H1 (cell line): ENCODE data around the gene BIRC7. TPM values are rescaled to one million over a fixed set of nuclear protein-coding genes. Genes with fewer than 3 reads are reported as not detected.

Experiments used
- ASH2L ChIP-seq: fragments of 200-600, 300-600 bp; sonication (generic); IDR thresholded peaks from one replicate; pipeline ENCODE4 v1.7.1; 2017; ENCODE audit warnings: low read length
- RBBP5 ChIP-seq: IDR thresholded peaks from 2 replicates; pipeline ENCODE4 v1.7.1; 2012; ENCODE audit warnings: low read depth, mild to moderate bottlenecking, inconsistent platforms, low read length, moderate library complexity, borderline replicate concordance
- TEAD4 ChIP-seq: IDR thresholded peaks from 2 replicates; pipeline ENCODE4 v1.6.1; 2012; ENCODE audit warnings: low read depth, low read length, inconsistent platforms, mixed read lengths
- polyA plus RNA-seq, 7 experiments: library from polyadenylated mRNA; depleted of rRNA in 3 of 7; stranded (reverse) in 5 of 7; unstranded in 2 of 7; fragments of >200 nt in 5 of 7; fragments of 200-250 nt in 2 of 7; gene quantifications; 1 replicate in 5 of 7; 2 replicates in 1 of 7; 4 replicates in 1 of 7; pipeline versions ENCODE4 v1.2.1 to v1.2.3, GENCODE V29; 2011 to 2013; ENCODE audit warnings: missing spikeins in 2 of 7, mixed read lengths in 2 of 7
- total RNA-seq: library from RNA; stranded (reverse); fragmentation: NEBNext Ultra II Directional; extraction: Animal tissue kit (Norgen Biotek cat#: 25700); gene quantifications from 2 replicates; pipeline ENCODE4 v1.2.1, GENCODE V29; 2021
- TF ChIP-seq, protein P1 (sequence below), 3 experiments: IDR thresholded peaks; 1 replicate in 2 of 3; 2 replicates in 1 of 3; pipeline versions ENCODE4 v1.5.1 to v1.6.1; 2011; ENCODE audit warnings: low read length in 3 of 3, mild to moderate bottlenecking in 3 of 3, inconsistent platforms in 2 of 3, low read depth in 1 of 3, moderate library complexity in 1 of 3; ENCODE audit not compliant: insufficient read depth in 1 of 3; ENCODE audit errors: control extremely low read depth in 1 of 3

The BIRC7 gene
- total and polyA plus RNA-seq, 2 of the 8 experiments (the other 6 are each of a cell fraction or from before 2014, with no cell fraction given), result 0.11 to 0.41 TPM

DNA sequence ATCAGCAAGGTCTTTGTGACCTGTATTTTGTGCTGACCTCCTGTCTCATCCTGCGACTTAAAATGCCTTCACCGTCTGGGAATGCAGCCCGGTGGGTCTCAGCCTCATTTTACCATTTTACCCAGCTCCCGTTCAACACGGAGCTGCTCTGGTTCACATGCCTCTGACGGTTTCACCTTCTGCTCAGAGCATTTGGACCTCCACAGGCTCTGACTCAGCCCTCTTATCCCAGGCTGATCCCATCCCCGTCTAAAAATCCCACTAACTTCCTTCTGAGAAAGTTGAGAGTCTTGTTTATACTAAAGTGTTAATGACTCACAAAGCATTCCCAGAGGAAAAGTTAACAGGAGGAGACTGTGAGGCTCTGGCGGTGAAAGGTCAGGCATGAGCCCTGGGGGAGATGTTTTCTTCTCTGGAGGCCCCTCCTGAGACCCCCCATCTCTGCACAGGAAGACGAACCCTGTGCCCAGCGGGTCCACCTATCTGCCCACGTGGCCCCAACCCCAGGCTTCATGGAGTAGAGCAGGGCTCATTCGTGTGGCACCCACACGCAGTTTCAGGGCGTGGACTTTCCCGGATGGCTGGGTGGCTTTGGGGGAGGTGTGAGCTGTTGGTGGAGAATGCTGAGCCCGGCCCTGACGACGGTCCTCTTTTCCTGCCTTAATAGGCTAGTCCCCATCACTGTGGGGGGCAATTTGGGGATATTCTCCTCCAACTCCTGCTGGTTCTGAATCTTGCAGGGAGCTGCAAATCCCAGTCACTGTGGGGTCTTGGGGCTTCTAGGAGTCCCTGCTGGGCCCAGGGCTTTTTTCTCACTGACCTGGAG, 3.3 kb upstream of the BIRC7 start (continued):
- TF ChIP-seq, protein P1, sequence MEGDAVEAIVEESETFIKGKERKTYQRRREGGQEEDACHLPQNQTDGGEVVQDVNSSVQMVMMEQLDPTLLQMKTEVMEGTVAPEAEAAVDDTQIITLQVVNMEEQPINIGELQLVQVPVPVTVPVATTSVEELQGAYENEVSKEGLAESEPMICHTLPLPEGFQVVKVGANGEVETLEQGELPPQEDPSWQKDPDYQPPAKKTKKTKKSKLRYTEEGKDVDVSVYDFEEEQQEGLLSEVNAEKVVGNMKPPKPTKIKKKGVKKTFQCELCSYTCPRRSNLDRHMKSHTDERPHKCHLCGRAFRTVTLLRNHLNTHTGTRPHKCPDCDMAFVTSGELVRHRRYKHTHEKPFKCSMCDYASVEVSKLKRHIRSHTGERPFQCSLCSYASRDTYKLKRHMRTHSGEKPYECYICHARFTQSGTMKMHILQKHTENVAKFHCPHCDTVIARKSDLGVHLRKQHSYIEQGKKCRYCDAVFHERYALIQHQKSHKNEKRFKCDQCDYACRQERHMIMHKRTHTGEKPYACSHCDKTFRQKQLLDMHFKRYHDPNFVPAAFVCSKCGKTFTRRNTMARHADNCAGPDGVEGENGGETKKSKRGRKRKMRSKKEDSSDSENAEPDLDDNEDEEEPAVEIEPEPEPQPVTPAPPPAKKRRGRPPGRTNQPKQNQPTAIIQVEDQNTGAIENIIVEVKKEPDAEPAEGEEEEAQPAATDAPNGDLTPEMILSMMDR (IDR thresholded peaks at IDR 0.05; ENCODE audit: control extremely low read depth in 1 of 3, insufficient read depth in 1 of 3, low read depth in 1 of 3, low read length in 3 of 3), result no peak
- TF ChIP-seq ASH2L (no peak), RBBP5 (no peak), TEAD4 (no peak)
